Endothelial cell of umbilical vein (primary cell): ENCODE measurements around the gene RALGPS2. TPM values are rescaled to one million over a fixed set of nuclear protein-coding genes. Genes with fewer than 3 reads are reported as not detected.

ENCODE experiments used
- BruUV-seq: library from RNA; stranded (reverse); fragments of 400-500 nt; replicated peaks from 2 replicates; lab custom pipeline; 2021; lab: Mats Ljungman, UMichigan
- CTCF ChIA-PET: fragments of 300-600, 350-600 bp; sonication (Branson Sonifier 250); formaldehyde crosslinking; loops from one replicate; lab custom pipeline; 2021; ENCODE audit warnings: antibody characterized with exemption, inconsistent platforms; lab: Charles Lee
- POLR2A ChIA-PET: fragments of 300-600, 350-600 bp; sonication (Branson Sonifier 250); formaldehyde crosslinking; loops from one replicate; lab custom pipeline; 2021; ENCODE audit warnings: antibody characterized with exemption, inconsistent platforms; lab: Charles Lee
- DNase-seq: peaks from one replicate; pipeline ENCODE4 v3.0.0-alpha.2; 2011; ENCODE audit warnings: low read depth, low spot score
- FAIRE-seq: peaks from 2 replicates; lab custom pipeline; 2011; peaks lifted over from hg19 to GRCh38; lab: Jason Lieb, UNC
- H2AFZ ChIP-seq: 2 replicates; pipeline ENCODE4 v1.6.0; 2012; ENCODE audit warnings: low read depth, low read length, control low read depth, inconsistent platforms
- H3K27ac ChIP-seq: 2 replicates; pipeline ENCODE4 v1.5.1; 2011; ENCODE audit warnings: low read depth, mild to moderate bottlenecking, control low read depth, low read length, moderate library complexity; ENCODE audit not compliant: insufficient read depth
- H3K27me3 ChIP-seq, 2 experiments: 2 replicates each; pipeline versions ENCODE4 v1.6.0 to v1.6.1; 2011; ENCODE audit warnings: low read length in 2 of 2, mixed read lengths in 1 of 2; ENCODE audit not compliant: control insufficient read depth in 2 of 2, insufficient read depth in 2 of 2
- H3K36me3 ChIP-seq, 2 experiments: 2 replicates in 1 of 2; 3 replicates in 1 of 2; pipeline ENCODE4 v1.5.1; 2011; ENCODE audit warnings: low read length in 2 of 2, mild to moderate bottlenecking in 1 of 2, moderate library complexity in 1 of 2; ENCODE audit not compliant: control insufficient read depth in 2 of 2, insufficient read depth in 2 of 2; ENCODE audit errors: extremely low read depth in 1 of 2
- H3K4me1 ChIP-seq: 3 replicates; pipeline ENCODE4 v1.5.1; 2011; ENCODE audit warnings: mild to moderate bottlenecking, low read length; ENCODE audit not compliant: control insufficient read depth, insufficient read depth; ENCODE audit errors: extremely low read depth
- H3K4me2 ChIP-seq: 2 replicates; pipeline ENCODE4 v1.6.1; 2011; ENCODE audit warnings: low read length, control low read depth, mixed read lengths; ENCODE audit not compliant: insufficient read depth
- H3K4me3 ChIP-seq, 3 experiments: fragments of 200-600 bp in 1 of 3; sonication (generic), shearing (Covaris generic) in 1 of 3; replicated peaks in 1 of 3; 2 replicates each; pipeline ENCODE4 v1.5.1; 2011 to 2016; ENCODE audit warnings: control low read depth in 3 of 3, low read length in 3 of 3, mild to moderate bottlenecking in 2 of 3, inconsistent platforms in 1 of 3, low read depth in 1 of 3, moderate library complexity in 1 of 3; ENCODE audit not compliant: insufficient read depth in 1 of 3
- H3K79me2 ChIP-seq: 2 replicates; pipeline ENCODE4 v1.6.0; 2012; ENCODE audit warnings: low read length, inconsistent platforms; ENCODE audit not compliant: control insufficient read depth, insufficient read depth
- H3K9ac ChIP-seq: replicated peaks from 2 replicates; pipeline ENCODE3; 2011; ENCODE audit warnings: low read length, control low read depth; ENCODE audit not compliant: insufficient read depth; ENCODE audit errors: extremely low read depth
- H3K9me1 ChIP-seq: replicated peaks from 3 replicates; pipeline ENCODE4 v1.6.0; 2011; ENCODE audit warnings: mild to moderate bottlenecking, low read length; ENCODE audit not compliant: control insufficient read depth, insufficient read depth; ENCODE audit errors: extremely low read depth
- H3K9me3 ChIP-seq: replicated peaks from 2 replicates; pipeline ENCODE4 v1.5.1; 2012; ENCODE audit warnings: low read length, inconsistent platforms; ENCODE audit not compliant: control insufficient read depth, insufficient read depth
- H4K20me1 ChIP-seq: replicated peaks from 2 replicates; pipeline ENCODE3; 2011; ENCODE audit warnings: mild to moderate bottlenecking, low read length; ENCODE audit not compliant: control insufficient read depth, insufficient read depth; ENCODE audit errors: extremely low read depth
- CTCF ChIP-seq, 2 donors: IDR thresholded peaks; 1 replicate in 1 of 2; 2 replicates in 1 of 2; pipeline ENCODE4 v1.5.1; 2011; ENCODE audit warnings: low read length in 2 of 2, mild to moderate bottlenecking in 2 of 2, moderate library complexity in 2 of 2, control low read depth in 1 of 2, inconsistent platforms in 1 of 2, low read depth in 1 of 2; ENCODE audit not compliant: insufficient read depth in 1 of 2; ENCODE audit errors: extremely low read depth in 1 of 2
- EZH2 ChIP-seq: IDR thresholded peaks from 2 replicates; pipeline ENCODE4 v1.6.1; 2012; ENCODE audit warnings: borderline replicate concordance, low read depth, mild to moderate bottlenecking, moderate library complexity, low read length, inconsistent platforms; ENCODE audit not compliant: severe bottlenecking
- GATA2 ChIP-seq: IDR thresholded peaks from 2 replicates; pipeline ENCODE4 v1.7.0; 2011; ENCODE audit warnings: low read depth, mild to moderate bottlenecking, moderate library complexity, mixed read lengths, low read length; ENCODE audit not compliant: insufficient read length, insufficient read depth
- JUN ChIP-seq: IDR thresholded peaks from 2 replicates; pipeline ENCODE4 v1.6.1; 2011; ENCODE audit warnings: borderline replicate concordance, low read depth; ENCODE audit not compliant: insufficient read length, insufficient read depth
- MAX ChIP-seq: IDR thresholded peaks from 2 replicates; pipeline ENCODE4 v1.6.1; 2011; ENCODE audit not compliant: insufficient read depth, insufficient read length
- MYC ChIP-seq: IDR thresholded peaks from one replicate; pipeline ENCODE4 v1.6.1; 2011; ENCODE audit warnings: mild to moderate bottlenecking, low read depth, low read length
- POLR2A ChIP-seq: IDR thresholded peaks from 2 replicates; pipeline ENCODE4 v1.6.1; 2012; ENCODE audit warnings: low read depth, mild to moderate bottlenecking, control low read depth, low read length
- POLR2AphosphoS5 ChIP-seq: IDR thresholded peaks from 2 replicates; pipeline ENCODE4 v1.6.1; 2012; ENCODE audit warnings: low read depth, mild to moderate bottlenecking, control low read depth, low read length, moderate library complexity; ENCODE audit not compliant: insufficient read depth
- dilution Hi-C: fragments of 300-500 bp; cut with MboI; formaldehyde crosslinking; loops from one replicate; pipeline ENCODE4 v1.15.0; 2019; ENCODE audit warnings: low sequenced_read_pairs; ENCODE audit not compliant: extremely low pct_ligation_motif_present
- intact Hi-C: fragments of 100-400 bp; cut with micrococcal nuclease; formaldehyde crosslinking; loops from one replicate; pipeline ENCODE4 v1.10.0; 2022
- polyA plus RNA-seq, 4 experiments: library from polyadenylated mRNA; depleted of rRNA in 3 of 4; stranded (reverse) in 3 of 4; unstranded in 1 of 4; fragments of >200 nt; gene quantifications; 2 replicates each; pipeline versions ENCODE4 v1.2.1 to v1.2.3, GENCODE V29; 2011 to 2012; ENCODE audit warnings: missing spikeins in 1 of 4
- total RNA-seq: library from RNA; stranded (reverse); gene quantifications from 2 replicates; pipeline ENCODE4 v1.2.3, GENCODE V29; 2021

The RALGPS2 gene
- total and polyA plus RNA-seq, 2 donors (not counting 3 experiments of a cell fraction or from before 2014, with no cell fraction given): 4.6 to 27.7 TPM

- Histone ChIP-seq H3K9me1 (no peaks in the 10 kb centered on the region), H3K27ac (peak overlapping the region; percentile 68), H2AFZ (peak overlapping the region; percentile 84), H3K9me3 (no peaks in the 10 kb centered on the region), H3K4me1 (peaks cover 28% of the 10 kb centered on the region), H3K36me3 (no peaks in the 10 kb centered on the region), H3K4me3 (peak overlapping the region; percentile 68 to 94 (median 92)), H3K4me2 (peak overlapping the region; percentile 56), H4K20me1 (no peaks in the 10 kb centered on the region), H3K79me2 (peaks cover 30% of the 10 kb centered on the region), H3K27me3 (no peaks in the 10 kb centered on the region), H3K9ac (peak overlapping the region; percentile 77)
- TF ChIP-seq MAX (no peak), CTCF (IDR thresholded peaks at IDR 0.05; ENCODE audit: extremely low read depth in 1 of 2, insufficient read depth in 1 of 2, low read depth in 1 of 2, low read length in 2 of 2) (no peak), MYC (no peak), JUN (no peak), GATA2 (no peak), EZH2 (no peak), POLR2AphosphoS5 (no peak), POLR2A (peak; percentile 49)
- ChIA-PET POLR2A (interaction anchor here (1.0 to 1.4 kb wide), 2 partner anchors 27 to 114 kb away, joined by 3 to 6 read pairs; no protein-coding TSS in a partner anchor), CTCF (interaction anchor here (1.2 to 3.6 kb wide), 10 partner anchors 9 to 426 kb away, joined by 3 to 55 read pairs (median 9); no protein-coding TSS in a partner anchor)
- BruUV-seq: no TSS peak
- FAIRE-seq: peak; percentile 77
- intact Hi-C loops: loop anchor here (1.0 kb wide), 2 partner anchors 42 to 184 kb away; no protein-coding TSS in a partner anchor
- DNase-seq: peak; percentile 86
- dilution Hi-C loops: no loop called here
Measured at GRCh38 chr1:178726087-178726517, 1.1 kb downstream of the RALGPS2 start.
